K562 (cell line): Measurements from ENCODE around the gene TAF10. TPM values are rescaled to one million over a fixed set of nuclear protein-coding genes. Genes with fewer than 3 reads are reported as not detected.
A peak's percentile ranks its signal among the peaks of the same experiment; 100 is the strongest.

Experiments
- FOXK2 ChIP-seq, 2 experiments: fragments of 450-650 bp; IDR thresholded peaks in 1 of 2; conservative IDR thresholded peaks in 1 of 2; 2 replicates each; pipeline ENCODE4 v1.6.1; 2016; ENCODE audit warnings: low read depth in 2 of 2, mild to moderate bottlenecking in 1 of 2
- L3MBTL2 ChIP-seq: fragments of 450-650 bp; IDR thresholded peaks from 2 replicates; pipeline ENCODE4 v1.6.1; 2016; ENCODE audit warnings: mild to moderate bottlenecking, moderate library complexity
- MAFK ChIP-seq: IDR thresholded peaks from 2 replicates; pipeline ENCODE4 v1.6.1; 2011; ENCODE audit warnings: low read length, improper control_type of control experiment
- MTA2 ChIP-seq: fragments of 450-650 bp; IDR thresholded peaks from 2 replicates; pipeline ENCODE4 v1.6.1; 2016; ENCODE audit warnings: low read depth
- NR2C1 ChIP-seq, 2 experiments: fragments of 450-650 bp; IDR thresholded peaks; 2 replicates each; pipeline ENCODE4 v1.6.1; 2017; ENCODE audit warnings: mild to moderate bottlenecking in 2 of 2, antibody characterized with exemption in 1 of 2, inconsistent platforms in 1 of 2, missing compliant biosample characterization in 1 of 2, missing genetic modification characterization in 1 of 2
- POU5F1 ChIP-seq: fragments of 150-350 bp; IDR thresholded peaks from 2 replicates; pipeline ENCODE4 v1.6.1; 2014; ENCODE audit warnings: borderline replicate concordance, low read length, low read depth, mild to moderate bottlenecking; ENCODE audit not compliant: partially characterized antibody
- ZNF263 ChIP-seq: sonication (generic); formaldehyde crosslinking; IDR thresholded peaks from 2 replicates; pipeline ENCODE4 v1.8.0; 2022; ENCODE audit warnings: mild to moderate bottlenecking, missing genetic modification reagents, borderline replicate concordance
- polyA plus RNA-seq, 8 experiments: library from polyadenylated mRNA; depleted of rRNA in 4 of 8; stranded (reverse) in 5 of 8; unstranded in 3 of 8; fragments of >200 nt; fragmentation: Nextera tagmentation in 2 of 8; fragmentation: Illumina TruSeq in 1 of 8; extraction: Ambion mirVana in 2 of 8; extraction: Trizol in 1 of 8; gene quantifications; 2 replicates each; pipeline versions ENCODE4 v1.2.1 to v1.2.3, GENCODE V29; 2011 to 2014; ENCODE audit warnings: inconsistent platforms in 1 of 8, missing spikeins in 1 of 8
- total RNA-seq, 7 experiments: library from RNA; depleted of rRNA in 6 of 7; stranded (reverse); fragments of >200 nt in 6 of 7; fragmentation: Illumina TruSeq in 2 of 7; extraction: Trizol in 2 of 7; gene quantifications; 2 replicates each; pipeline versions ENCODE4 v1.2.1 to v1.2.3, GENCODE V29; 2011 to 2021; ENCODE audit warnings: low replicate concordance in 1 of 7
- TF ChIP-seq, protein P1 (sequence below): IDR thresholded peaks from 2 replicates; pipeline ENCODE4 v1.6.1; 2012; ENCODE audit warnings: low read depth, low read length, improper control_type of control experiment, borderline replicate concordance
- TF ChIP-seq, protein P2 (sequence below): fragments of 450-650 bp; conservative IDR thresholded peaks from 2 replicates; pipeline ENCODE4 v1.6.1; 2016; ENCODE audit warnings: missing genetic modification characterization, low read depth, mild to moderate bottlenecking, control low read depth, missing compliant biosample characterization
- TF ChIP-seq, protein P3 (sequence below): sonication (generic); formaldehyde crosslinking; IDR thresholded peaks from 2 replicates; pipeline ENCODE4 v1.8.0; 2022; ENCODE audit warnings: mild to moderate bottlenecking, missing genetic modification reagents
- TF ChIP-seq, protein P4 (sequence below): fragments of 250-450 bp; sonication (Bioruptor Pico); IDR thresholded peaks from 2 replicates; pipeline ENCODE4 v1.8.0; 2022; ENCODE audit warnings: moderate library complexity, mild to moderate bottlenecking, inconsistent platforms
- TF ChIP-seq, protein P5 (sequence below): sonication (generic); formaldehyde crosslinking; IDR thresholded peaks from 2 replicates; pipeline ENCODE4 v1.8.0; 2022; ENCODE audit warnings: missing genetic modification reagents, mild to moderate bottlenecking, moderate library complexity, borderline replicate concordance
- TF ChIP-seq, protein P6 (sequence below): fragments of 450-650 bp; IDR thresholded peaks from 2 replicates; pipeline ENCODE4 v1.7.0; 2016; ENCODE audit warnings: borderline replicate concordance
- TF ChIP-seq, protein P7 (sequence below): fragments of 200-800 bp; sonication (Bioruptor generic); IDR thresholded peaks from 2 replicates; pipeline ENCODE4 v1.6.1; 2017; ENCODE audit warnings: missing genetic modification characterization, missing compliant biosample characterization

The TAF10 gene
- total and polyA plus RNA-seq, 9 of the 15 experiments (the other 6 are each of a cell fraction or from before 2014, with no cell fraction given) = 19.5 to 197 (median 121) TPM

DNA sequence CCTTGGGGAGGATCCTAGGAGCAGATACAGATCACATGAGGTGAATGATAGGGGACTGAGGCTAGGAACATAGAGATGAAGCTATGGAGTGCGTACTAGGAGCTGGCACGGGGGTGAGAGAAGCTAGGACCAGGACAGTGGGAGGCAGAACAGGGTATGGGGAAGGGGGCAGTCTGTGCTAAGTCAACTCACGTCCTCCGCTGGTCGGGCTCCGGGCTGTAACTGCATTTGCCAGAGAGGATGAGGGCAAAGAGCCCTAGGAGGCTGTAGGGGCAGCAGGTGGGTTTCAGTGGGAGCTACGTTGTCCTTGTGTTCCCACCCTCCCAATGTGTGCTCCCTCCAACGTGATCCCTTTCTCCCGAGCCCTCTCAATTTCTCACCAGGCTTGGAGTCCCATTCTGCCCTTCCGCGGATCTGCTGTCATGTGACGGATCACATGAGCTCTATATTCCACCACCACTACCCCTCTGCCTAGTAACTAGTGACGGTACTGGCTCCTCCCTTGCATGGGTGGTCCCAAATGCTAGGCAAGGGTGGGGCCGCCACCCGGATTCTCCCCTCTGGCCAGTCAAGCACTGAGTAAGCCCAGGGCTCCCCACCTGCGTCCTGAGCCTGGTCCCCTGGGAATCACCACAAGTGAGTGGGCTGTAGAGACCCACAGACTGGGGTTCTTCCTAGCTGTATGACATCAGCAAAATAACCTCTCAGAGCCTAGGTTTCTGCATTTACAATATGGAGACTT is 7.2 kb upstream of the TAF10 start, which contains the start of gene TPP1 (continued):
- no peak for TF ChIP-seq POU5F1
- TF ChIP-seq, protein P1, sequence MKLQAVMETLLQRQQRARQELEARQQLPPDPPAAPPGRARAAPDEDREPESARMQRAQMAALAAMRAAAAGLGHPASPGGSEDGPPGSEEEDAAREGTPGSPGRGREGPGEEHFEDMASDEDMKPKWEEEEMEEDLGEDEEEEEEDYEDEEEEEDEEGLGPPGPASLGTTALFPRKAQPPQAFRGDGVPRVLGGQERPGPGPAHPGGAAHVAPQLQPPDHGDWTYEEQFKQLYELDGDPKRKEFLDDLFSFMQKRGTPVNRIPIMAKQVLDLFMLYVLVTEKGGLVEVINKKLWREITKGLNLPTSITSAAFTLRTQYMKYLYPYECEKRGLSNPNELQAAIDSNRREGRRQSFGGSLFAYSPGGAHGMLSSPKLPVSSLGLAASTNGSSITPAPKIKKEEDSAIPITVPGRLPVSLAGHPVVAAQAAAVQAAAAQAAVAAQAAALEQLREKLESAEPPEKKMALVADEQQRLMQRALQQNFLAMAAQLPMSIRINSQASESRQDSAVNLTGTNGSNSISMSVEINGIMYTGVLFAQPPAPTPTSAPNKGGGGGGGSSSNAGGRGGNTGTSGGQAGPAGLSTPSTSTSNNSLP = no peak
- TF ChIP-seq, protein P2, sequence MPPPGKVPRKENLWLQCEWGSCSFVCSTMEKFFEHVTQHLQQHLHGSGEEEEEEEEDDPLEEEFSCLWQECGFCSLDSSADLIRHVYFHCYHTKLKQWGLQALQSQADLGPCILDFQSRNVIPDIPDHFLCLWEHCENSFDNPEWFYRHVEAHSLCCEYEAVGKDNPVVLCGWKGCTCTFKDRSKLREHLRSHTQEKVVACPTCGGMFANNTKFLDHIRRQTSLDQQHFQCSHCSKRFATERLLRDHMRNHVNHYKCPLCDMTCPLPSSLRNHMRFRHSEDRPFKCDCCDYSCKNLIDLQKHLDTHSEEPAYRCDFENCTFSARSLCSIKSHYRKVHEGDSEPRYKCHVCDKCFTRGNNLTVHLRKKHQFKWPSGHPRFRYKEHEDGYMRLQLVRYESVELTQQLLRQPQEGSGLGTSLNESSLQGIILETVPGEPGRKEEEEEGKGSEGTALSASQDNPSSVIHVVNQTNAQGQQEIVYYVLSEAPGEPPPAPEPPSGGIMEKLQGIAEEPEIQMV (tag) = no peak
- peak; percentile 53 to 66; a peak in 3 of 4 replicates for TF ChIP-seq FOXK2 (conservative IDR thresholded peaks at IDR 0.05 in 1 of 2, IDR thresholded peaks at IDR 0.05 in 1 of 2; ENCODE audit: low read depth in 2 of 2)
- TF ChIP-seq, protein P3, sequence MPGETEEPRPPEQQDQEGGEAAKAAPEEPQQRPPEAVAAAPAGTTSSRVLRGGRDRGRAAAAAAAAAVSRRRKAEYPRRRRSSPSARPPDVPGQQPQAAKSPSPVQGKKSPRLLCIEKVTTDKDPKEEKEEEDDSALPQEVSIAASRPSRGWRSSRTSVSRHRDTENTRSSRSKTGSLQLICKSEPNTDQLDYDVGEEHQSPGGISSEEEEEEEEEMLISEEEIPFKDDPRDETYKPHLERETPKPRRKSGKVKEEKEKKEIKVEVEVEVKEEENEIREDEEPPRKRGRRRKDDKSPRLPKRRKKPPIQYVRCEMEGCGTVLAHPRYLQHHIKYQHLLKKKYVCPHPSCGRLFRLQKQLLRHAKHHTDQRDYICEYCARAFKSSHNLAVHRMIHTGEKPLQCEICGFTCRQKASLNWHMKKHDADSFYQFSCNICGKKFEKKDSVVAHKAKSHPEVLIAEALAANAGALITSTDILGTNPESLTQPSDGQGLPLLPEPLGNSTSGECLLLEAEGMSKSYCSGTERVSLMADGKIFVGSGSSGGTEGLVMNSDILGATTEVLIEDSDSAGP (CRISPR knock-in tag) = no peak
- TF ChIP-seq NR2C1 (IDR thresholded peaks at IDR 0.05) = peak; percentile 9; the same call in 1 of the 2 replicates
- TF ChIP-seq NR2C1 (tag; IDR thresholded peaks at IDR 0.05) = no peak
- no peak for TF ChIP-seq MAFK
- TF ChIP-seq, protein P4, sequence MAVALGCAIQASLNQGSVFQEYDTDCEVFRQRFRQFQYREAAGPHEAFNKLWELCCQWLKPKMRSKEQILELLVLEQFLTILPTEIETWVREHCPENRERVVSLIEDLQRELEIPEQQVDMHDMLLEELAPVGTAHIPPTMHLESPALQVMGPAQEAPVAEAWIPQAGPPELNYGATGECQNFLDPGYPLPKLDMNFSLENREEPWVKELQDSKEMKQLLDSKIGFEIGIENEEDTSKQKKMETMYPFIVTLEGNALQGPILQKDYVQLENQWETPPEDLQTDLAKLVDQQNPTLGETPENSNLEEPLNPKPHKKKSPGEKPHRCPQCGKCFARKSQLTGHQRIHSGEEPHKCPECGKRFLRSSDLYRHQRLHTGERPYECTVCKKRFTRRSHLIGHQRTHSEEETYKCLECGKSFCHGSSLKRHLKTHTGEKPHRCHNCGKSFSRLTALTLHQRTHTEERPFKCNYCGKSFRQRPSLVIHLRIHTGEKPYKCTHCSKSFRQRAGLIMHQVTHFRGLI (CRISPR knock-in tag) = no peak
- TF ChIP-seq, protein P5, sequence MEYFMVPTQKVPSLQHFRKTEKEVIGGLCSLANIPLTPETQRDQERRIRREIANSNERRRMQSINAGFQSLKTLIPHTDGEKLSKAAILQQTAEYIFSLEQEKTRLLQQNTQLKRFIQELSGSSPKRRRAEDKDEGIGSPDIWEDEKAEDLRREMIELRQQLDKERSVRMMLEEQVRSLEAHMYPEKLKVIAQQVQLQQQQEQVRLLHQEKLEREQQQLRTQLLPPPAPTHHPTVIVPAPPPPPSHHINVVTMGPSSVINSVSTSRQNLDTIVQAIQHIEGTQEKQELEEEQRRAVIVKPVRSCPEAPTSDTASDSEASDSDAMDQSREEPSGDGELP (CRISPR knock-in tag) = peak; percentile 73; the same call in 1 of the 2 replicates
- TF ChIP-seq, protein P6, sequence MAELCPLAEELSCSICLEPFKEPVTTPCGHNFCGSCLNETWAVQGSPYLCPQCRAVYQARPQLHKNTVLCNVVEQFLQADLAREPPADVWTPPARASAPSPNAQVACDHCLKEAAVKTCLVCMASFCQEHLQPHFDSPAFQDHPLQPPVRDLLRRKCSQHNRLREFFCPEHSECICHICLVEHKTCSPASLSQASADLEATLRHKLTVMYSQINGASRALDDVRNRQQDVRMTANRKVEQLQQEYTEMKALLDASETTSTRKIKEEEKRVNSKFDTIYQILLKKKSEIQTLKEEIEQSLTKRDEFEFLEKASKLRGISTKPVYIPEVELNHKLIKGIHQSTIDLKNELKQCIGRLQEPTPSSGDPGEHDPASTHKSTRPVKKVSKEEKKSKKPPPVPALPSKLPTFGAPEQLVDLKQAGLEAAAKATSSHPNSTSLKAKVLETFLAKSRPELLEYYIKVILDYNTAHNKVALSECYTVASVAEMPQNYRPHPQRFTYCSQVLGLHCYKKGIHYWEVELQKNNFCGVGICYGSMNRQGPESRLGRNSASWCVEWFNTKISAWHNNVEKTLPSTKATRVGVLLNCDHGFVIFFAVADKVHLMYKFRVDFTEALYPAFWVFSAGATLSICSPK = no peak
- TF ChIP-seq MTA2 = no peak
- TF ChIP-seq, protein P7, sequence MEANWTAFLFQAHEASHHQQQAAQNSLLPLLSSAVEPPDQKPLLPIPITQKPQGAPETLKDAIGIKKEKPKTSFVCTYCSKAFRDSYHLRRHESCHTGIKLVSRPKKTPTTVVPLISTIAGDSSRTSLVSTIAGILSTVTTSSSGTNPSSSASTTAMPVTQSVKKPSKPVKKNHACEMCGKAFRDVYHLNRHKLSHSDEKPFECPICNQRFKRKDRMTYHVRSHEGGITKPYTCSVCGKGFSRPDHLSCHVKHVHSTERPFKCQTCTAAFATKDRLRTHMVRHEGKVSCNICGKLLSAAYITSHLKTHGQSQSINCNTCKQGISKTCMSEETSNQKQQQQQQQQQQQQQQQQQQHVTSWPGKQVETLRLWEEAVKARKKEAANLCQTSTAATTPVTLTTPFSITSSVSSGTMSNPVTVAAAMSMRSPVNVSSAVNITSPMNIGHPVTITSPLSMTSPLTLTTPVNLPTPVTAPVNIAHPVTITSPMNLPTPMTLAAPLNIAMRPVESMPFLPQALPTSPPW (CRISPR knock-in tag) = peak; percentile 81
- peak; percentile 23; the same call in 1 of the 2 replicates for TF ChIP-seq ZNF263 (CRISPR knock-in tag)
- TF ChIP-seq L3MBTL2 = 0 out of 2 replicates have a peak, but pooled peaks have one; percentile 17
